H1 (cell line): ENCODE measurements around the gene ZFYVE21. TPM values are rescaled to one million over a fixed set of nuclear protein-coding genes. Genes with fewer than 3 reads are reported as not detected.

Experiments
- polyA plus RNA-seq, 7 experiments: library from polyadenylated mRNA; depleted of rRNA in 3 of 7; stranded (reverse) in 5 of 7; unstranded in 2 of 7; fragments of >200 nt in 5 of 7; fragments of 200-250 nt in 2 of 7; gene quantifications; 1 replicate in 5 of 7; 2 replicates in 1 of 7; 4 replicates in 1 of 7; pipeline versions ENCODE4 v1.2.1 to v1.2.3, GENCODE V29; 2011 to 2013; ENCODE audit warnings: missing spikeins in 2 of 7, mixed read lengths in 2 of 7
- total RNA-seq: library from RNA; stranded (reverse); fragmentation: NEBNext Ultra II Directional; extraction: Animal tissue kit (Norgen Biotek cat#: 25700); gene quantifications from 2 replicates; pipeline ENCODE4 v1.2.1, GENCODE V29; 2021
- TF ChIP-seq, protein P1 (sequence below): fragments of 300-600 bp; sonication (generic); IDR thresholded peaks from 2 replicates; pipeline ENCODE4 v1.7.1; 2012; ENCODE audit warnings: low read length, moderate library complexity, mild to moderate bottlenecking, inconsistent platforms; ENCODE audit not compliant: insufficient replicate concordance

Gene ZFYVE21
- total and polyA plus RNA-seq, 2 of the 8 experiments (the other 6 are each of a cell fraction or from before 2014, with no cell fraction given), result 53.4 to 127 TPM

DNA sequence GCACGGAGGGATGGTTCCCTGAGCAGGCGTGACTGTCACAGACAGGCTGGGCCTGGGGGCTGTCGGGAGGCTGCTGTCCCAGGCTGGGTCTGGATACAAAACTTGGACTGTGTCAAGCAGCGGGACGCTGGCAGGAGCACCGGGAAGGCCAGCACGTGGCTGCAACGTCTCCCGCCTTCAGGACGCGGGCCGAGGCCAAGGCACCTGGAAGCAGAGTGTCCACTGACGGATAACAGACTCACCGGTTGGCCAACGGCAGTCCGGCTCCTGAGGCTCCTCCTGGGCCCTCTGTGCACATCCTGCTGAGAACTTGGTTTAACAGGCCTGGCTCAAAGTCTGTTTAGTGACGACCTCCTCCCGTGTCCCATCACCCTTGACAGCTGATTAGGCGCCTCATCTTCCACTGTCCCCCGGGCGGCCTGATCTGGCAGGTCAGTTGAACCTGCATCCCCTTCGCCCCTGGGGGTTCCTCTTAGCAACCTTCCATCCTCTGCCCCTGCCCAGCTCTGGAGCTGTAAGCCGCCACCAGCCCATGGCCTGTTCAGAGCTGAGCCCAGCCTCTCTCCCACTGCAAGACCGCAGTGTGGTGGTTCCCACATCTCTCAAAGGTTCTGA lies 2.9 kb upstream of the ZFYVE21 start (continued):
- TF ChIP-seq, protein P1, sequence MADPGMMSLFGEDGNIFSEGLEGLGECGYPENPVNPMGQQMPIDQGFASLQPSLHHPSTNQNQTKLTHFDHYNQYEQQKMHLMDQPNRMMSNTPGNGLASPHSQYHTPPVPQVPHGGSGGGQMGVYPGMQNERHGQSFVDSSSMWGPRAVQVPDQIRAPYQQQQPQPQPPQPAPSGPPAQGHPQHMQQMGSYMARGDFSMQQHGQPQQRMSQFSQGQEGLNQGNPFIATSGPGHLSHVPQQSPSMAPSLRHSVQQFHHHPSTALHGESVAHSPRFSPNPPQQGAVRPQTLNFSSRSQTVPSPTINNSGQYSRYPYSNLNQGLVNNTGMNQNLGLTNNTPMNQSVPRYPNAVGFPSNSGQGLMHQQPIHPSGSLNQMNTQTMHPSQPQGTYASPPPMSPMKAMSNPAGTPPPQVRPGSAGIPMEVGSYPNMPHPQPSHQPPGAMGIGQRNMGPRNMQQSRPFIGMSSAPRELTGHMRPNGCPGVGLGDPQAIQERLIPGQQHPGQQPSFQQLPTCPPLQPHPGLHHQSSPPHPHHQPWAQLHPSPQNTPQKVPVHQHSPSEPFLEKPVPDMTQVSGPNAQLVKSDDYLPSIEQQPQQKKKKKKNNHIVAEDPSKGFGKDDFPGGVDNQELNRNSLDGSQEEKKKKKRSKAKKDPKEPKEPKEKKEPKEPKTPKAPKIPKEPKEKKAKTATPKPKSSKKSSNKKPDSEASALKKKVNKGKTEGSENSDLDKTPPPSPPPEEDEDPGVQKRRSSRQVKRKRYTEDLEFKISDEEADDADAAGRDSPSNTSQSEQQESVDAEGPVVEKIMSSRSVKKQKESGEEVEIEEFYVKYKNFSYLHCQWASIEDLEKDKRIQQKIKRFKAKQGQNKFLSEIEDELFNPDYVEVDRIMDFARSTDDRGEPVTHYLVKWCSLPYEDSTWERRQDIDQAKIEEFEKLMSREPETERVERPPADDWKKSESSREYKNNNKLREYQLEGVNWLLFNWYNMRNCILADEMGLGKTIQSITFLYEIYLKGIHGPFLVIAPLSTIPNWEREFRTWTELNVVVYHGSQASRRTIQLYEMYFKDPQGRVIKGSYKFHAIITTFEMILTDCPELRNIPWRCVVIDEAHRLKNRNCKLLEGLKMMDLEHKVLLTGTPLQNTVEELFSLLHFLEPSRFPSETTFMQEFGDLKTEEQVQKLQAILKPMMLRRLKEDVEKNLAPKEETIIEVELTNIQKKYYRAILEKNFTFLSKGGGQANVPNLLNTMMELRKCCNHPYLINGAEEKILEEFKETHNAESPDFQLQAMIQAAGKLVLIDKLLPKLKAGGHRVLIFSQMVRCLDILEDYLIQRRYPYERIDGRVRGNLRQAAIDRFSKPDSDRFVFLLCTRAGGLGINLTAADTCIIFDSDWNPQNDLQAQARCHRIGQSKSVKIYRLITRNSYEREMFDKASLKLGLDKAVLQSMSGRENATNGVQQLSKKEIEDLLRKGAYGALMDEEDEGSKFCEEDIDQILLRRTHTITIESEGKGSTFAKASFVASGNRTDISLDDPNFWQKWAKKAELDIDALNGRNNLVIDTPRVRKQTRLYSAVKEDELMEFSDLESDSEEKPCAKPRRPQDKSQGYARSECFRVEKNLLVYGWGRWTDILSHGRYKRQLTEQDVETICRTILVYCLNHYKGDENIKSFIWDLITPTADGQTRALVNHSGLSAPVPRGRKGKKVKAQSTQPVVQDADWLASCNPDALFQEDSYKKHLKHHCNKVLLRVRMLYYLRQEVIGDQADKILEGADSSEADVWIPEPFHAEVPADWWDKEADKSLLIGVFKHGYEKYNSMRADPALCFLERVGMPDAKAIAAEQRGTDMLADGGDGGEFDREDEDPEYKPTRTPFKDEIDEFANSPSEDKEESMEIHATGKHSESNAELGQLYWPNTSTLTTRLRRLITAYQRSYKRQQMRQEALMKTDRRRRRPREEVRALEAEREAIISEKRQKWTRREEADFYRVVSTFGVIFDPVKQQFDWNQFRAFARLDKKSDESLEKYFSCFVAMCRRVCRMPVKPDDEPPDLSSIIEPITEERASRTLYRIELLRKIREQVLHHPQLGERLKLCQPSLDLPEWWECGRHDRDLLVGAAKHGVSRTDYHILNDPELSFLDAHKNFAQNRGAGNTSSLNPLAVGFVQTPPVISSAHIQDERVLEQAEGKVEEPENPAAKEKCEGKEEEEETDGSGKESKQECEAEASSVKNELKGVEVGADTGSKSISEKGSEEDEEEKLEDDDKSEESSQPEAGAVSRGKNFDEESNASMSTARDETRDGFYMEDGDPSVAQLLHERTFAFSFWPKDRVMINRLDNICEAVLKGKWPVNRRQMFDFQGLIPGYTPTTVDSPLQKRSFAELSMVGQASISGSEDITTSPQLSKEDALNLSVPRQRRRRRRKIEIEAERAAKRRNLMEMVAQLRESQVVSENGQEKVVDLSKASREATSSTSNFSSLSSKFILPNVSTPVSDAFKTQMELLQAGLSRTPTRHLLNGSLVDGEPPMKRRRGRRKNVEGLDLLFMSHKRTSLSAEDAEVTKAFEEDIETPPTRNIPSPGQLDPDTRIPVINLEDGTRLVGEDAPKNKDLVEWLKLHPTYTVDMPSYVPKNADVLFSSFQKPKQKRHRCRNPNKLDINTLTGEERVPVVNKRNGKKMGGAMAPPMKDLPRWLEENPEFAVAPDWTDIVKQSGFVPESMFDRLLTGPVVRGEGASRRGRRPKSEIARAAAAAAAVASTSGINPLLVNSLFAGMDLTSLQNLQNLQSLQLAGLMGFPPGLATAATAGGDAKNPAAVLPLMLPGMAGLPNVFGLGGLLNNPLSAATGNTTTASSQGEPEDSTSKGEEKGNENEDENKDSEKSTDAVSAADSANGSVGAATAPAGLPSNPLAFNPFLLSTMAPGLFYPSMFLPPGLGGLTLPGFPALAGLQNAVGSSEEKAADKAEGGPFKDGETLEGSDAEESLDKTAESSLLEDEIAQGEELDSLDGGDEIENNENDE, result no peak
